ENCODE data around the gene PARD3B.

The PARD3B gene

DNA sequence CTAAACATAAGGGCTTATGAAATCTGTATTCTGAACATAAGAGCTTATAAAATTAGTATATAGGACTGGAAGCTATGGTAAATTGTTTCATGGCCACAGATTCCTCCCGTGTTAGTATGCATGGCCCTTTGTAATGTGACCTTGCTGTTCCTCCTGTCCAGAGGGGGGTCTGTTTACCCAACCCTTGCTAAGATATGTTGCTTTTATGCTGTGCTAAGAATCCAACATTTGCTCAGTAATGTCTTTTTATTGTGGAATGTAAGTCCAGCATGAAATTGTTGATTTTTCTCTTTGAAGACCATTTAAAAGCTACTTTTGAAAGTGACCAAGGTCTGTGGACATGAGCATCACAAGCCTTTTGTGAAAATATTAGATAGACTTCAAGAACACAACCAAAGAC lies 485.4 kb downstream of the PARD3B start:
- no peak for DNase-seq

DNA sequence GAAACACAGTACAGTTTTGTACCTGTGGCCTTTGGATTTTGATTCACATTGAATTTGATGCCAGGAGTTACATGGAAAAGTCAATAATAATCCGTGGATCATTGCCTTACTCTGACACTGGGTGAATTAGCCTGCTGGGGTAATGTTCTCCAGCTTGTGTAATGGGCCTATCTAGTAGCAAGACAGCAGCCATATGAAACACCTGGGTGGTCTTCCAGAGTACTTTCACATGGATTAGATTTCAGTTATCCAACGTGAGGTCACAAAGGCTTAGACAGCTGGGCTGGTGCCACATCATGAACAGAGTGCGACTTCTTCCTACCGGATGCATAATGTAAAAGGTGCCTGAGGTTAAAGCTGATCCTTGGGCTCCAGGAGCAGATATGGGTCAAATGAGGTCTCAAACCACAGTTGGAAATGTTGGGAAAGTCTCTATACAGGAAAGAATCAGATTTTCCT lies 486.8 kb downstream of the PARD3B start:
- no peak for DNase-seq

DNA sequence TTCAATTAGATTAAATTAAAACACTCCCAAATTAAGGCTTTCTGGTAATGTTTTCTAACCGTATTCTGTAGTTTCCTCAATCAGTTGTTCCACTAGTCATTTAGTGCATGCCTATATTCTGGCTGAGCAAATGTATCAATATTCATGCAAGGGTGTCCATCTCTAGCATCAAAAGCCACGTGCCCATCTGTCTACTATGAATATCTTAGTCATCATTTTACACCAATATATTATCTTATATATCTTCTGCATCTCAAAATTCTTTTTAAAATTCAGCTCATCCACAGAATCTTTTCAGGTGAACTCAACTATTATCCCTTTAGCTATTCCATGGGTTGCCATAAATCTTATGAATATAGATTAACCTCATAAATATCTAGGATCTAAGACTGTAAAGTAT lies 488.2 kb downstream of the PARD3B start:
- no peak for DNase-seq

DNA sequence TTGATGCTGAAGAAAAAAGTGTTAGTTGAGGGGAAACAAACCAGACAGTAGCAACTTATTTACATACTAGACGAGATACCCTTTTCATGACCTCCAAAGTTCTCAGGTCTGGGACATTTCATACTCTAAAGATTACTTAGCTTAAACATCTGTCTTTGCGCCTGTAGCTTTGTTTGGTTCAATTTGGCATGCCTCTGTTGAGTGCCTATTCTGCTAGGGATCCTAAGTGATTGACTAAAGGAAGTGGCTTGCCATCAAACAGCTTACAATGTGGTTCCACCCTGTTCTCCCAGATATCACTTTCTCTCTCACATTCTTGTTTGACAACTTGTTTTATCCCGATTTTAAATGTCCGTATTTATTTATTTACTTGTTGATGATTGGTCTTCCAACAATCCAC lies 488.8 kb downstream of the PARD3B start:
- peak; percentile 23 for DNase-seq

DNA sequence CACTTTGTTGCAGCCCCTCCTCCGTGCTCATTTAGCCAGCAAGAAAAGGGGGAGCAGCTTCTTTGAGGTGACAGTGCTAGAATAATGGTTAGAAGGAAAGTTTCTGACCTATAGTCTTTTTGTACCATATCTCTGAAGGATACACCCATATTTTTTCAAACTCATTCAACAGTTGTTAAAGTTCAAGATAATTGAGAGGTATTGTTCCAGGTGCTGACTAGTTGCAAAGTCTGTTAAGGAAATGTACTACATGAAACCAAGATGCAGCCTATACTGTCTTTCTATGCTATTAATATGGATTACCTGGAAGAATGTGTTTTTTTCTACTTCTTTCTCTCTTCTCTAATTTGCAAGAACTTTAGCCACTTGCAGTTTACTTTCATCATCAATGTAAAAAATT lies 495.0 kb downstream of the PARD3B start:
- no peak for DNase-seq

DNA sequence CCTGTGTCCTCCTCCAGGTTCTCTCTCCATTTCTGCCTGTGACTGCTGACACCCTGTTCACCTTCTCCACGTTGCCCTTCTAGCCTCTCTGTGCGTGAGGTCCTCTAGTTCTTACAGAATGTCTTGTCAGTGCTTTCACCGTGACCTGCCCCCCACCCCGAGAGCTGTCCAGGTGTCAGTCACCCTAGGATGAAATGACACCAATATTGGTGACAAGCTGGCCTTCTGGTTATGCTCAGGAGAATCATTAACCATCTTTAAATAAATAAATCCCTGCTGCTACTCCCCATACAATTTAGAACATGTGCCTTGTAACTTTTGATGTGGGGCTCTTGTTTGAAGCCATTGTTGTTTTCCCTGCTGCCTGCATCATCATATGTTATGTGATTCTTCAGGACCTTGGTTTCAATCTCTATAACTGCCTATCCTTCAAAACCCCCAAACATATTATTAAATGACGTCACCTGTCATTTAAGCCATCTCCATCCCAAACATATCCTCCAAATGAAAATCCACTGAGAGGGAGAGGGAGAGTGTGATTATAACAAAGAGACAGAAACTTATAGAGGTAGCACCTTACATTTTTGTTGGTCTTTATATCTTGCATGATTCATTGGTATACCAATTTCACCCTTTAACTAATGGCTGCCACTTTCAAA lies 496.3 kb downstream of the PARD3B start:
- DNase-seq, result no peak

DNA sequence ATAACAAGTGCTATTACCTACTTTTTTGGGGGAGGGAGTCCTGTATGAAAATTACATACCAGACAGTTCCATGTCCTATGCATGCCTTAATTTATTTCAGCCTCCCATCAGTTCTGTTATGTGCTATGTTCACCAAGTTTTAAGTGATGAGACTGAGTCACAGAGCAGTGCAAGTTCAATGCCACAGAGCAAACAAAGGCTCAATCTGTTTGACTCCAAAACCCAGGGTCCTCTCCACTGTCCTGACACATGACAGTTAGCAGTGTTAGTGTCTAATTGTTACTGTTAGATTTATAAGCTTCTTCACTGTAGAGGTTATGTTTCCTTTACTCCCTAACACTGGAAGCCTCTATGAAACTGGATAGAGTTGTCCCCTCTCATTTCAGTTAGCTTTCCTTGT lies 498.0 kb downstream of the PARD3B start:
- DNase-seq, result no peak

DNA sequence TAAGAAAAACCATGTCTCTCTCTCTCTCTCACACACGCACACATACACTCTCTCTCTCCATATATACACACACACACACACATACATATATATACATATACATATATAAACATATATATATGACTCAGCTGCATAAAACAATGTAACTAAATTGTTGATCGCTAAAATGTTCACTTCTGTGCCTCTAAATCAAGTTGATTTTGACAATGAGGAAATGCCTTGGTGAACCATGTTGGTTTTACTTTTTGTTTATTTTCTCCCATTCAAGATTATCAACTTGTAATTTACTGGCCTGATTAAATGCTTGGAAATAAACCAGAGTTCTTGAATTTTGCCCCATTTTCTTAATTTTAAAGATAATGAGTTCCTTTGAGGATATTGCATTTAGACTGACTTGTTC lies 500.4 kb downstream of the PARD3B start:
- no peak for DNase-seq

DNA sequence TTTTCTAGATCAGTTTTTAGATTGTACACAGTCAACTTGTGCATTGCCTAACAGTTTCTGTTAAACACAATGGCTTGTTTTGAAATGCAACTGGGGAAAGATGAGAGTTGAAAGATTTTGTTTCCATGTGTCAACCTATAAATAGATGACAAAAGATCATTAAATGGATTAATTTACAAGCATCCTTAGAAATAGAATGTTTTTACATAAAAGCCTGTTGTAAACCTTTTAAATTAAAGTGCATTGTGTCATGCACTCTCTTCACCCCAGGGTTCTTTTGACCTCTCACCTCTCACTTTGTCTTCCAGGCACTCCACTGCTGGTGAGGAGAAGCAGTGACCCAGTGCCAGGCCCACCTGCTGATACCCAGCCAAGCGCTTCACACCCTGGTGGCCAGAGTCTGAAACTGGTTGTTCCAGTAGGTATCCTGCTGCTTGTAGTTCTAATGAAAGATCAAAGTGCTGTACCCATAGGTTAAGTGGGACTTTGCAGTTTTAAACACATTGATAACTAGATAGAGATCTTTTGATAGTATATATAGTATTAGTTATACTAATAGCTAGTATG lies 502.1 kb downstream of the PARD3B start:
- peak; percentile 91 for DNase-seq

DNA sequence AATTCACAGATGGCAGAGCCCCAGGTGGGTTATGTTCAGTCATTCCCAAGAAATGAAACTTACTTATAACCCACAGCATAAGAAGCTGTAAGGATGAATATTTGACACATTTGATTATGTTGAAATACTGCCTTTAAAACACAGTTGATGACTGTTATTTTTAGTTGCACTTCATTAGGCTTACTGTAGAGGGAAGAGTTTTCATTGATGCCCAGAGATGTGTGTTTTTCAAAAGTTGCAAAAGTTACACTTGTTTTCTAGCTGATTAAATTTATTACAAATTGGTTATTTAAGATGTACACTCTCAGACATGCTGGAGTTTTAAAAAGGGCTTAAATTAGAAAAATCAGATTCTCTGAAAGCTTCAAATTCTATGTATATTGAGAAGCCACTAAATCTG lies 506.1 kb downstream of the PARD3B start:
- DNase-seq, result no peak

DNA sequence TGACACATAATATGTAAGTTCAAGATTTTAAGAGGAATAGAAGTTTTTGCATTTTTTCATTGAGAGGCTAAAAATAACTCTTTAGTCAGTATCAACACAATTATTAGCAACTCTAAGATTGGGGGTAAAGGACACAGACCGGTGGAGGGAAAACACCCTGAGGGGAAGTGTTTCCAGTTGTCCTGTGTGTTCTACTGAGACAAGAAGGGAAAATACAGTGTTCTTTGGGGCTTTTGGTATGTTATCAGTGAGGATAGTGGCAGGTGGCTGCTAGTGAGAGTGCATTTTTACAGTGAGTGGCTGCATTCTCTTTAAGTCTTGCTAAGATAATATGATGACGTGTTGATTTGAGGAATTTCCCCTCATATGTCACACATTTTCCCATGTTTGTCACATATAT lies 507.5 kb downstream of the PARD3B start:
- DNase-seq, result no peak

DNA sequence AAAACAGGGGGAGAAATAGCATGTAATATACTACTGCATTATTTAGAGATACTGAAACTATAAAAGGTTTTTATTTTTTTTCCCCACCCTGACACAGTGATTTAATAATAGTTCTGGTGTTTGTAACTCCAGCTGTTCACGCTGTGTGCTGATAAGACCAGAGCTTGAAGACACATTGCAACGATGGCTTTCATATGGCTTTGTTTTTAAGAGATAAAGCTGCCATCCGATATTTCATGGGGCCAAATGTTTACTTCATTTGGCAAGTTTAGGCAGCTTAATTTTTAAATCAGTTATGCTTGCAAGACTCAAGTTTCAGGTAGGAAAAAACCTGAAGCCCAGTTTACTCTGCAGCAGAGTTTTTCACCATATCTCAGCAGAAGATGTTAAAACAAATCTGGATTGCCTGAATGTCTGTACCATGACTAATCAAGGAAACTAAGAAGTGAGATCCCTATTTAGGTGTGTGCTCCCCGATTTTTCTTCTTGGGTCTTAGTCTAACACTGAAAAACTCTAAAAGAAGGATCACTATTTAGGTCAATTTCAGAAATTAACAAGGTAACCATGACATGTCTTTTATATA lies 508.6 kb downstream of the PARD3B start:
- DNase-seq, result no peak

DNA sequence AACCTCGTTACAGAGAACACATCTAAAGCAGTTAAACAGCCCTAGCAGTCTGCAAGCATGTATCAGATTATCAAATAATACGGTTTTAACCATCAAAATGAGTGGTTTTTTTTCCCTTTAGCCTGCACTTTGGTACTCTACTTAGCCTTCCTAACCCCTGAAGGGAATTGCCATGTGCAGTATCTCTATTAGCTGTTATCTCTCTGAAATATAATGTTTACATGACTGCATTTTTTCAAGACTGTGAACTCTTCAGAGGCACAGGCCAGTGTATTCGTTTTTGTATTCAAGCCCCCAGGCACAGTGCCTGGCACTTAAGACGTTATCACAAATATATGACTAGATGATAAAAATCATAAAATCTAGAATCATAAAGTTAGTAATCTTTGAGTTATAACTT lies 509.5 kb downstream of the PARD3B start:
- no peak for DNase-seq

DNA sequence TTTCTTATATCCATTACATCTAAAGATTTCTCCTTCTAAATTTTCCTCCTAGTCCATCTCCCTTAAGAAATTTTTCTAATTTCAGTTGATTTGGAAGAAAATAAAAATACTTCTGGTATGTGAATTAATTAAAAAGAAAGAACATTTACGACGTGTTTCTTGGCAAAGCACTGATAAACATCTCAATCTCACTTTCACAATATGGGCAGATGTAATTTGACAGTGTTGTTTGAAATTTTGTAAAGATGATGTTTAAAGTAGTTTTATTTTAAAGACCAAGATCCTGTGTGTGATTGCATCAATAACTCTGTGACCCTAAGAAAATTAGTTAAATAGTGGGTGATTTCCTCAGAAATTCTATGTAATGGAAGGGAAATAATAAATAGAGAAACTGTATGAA lies 510.0 kb downstream of the PARD3B start:
- DNase-seq, result no peak

DNA sequence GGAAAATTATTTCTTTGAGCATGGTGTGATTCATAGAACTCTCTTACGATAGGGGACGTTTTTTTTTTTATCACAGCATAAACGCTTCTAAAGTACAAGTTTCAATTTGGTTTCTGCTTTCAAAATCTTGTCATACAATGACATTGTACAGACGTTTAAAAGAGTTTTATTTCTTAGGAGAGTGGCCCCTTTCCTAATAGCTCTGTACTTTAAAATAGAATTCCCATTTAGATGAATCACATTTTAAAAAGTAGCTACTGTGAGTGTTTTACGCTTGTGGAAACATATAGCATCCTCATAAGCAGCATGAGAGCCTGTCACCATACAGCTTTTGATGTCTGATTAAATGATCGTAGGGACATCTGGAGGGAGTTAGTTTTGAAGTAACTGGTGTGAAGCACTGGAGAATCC lies 510.9 kb downstream of the PARD3B start:
- DNase-seq, result no peak

DNA sequence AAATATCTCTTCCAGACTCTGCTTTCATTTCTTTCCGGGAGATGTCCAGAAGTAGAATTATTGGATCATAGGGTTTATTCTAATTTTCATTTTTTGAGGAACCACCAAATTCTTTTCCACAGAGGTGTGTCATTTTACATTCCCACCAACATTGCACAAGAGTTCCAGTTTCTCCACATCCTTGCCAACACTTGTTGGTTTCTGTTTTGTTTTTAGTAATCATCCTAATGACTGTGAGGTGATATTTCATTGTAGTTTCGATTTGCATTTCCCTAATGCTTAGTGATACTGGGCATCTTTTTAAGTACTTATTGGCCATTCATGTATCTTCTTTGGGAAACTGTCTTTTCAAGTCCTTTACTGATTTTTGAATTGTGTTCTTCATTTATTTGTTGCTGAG lies 513.1 kb downstream of the PARD3B start:
- no peak for DNase-seq

DNA sequence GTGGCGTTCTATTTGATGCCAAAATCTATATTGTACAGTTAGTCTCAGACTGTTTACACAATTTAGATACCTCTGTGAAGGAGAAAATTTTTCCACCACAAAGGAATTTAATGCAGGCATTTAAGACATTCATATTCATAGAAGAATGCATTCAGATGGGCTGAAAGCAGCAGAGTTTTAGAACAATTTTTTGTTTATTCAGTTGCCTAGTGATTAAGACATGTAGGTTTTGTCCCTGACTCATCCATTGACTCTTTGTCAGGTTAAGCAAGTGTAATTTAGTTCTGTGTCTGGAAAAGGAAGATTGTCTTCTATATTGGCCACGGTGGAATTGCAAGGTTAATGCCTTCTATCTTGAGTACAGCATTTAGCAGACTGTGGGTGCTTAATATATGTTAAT lies 515.0 kb downstream of the PARD3B start:
- no peak for DNase-seq

DNA sequence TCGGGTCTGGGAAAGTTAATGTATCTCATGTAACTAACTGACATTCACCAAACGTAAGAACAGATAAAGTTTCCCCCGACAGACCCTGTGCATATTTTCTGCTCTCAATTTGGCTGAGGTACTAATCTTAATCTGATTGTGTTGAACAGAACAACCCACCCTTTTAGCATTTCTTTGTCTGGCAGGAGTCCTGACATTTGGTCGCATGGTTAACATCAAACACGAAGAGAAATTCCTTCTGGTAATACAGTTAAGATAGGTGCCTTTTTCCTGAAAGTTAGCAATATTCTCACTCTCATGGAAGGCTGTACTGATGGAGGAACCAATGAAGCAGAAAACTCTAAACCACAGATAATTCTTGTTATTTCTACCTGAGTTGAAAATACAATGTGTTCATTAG lies 520.8 kb downstream of the PARD3B start:
- no peak for DNase-seq

DNA sequence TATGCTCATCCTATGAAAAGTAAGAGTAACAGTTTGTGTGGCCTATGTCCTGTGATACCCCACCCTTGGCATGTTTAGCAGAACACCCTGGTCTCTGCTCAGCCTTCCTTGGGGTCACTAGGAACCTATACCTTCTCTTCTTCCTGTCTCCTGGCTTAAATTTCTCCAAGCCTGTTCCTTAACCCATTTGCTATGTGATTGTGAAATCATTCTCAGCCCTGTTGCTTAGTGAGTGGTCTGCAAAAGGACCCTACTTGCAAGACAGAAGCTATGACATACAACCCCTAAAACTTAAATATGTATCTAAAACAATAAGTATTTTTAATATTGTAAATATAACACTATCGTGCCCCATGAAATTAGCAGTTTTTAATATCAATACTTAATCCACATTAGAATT lies 524.7 kb downstream of the PARD3B start:
- DNase-seq, result no peak

DNA sequence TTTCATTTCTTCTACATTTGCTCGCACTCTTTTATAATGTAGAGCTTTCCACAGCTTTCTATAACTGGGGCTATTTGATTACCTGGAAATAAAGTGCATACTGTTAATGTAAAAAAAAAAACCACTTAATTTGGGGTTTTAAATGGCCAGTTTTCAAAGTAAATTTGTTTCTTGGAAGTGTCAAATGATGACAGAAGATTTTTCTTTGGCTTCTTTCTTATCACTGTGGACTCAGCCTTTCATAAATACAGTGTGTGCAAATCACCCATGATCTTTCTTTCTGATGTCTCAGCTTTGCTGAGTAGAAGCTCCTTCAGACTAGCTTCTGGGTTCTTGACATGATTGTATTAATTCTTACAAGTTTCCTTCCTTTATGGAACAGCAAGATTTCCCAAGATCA lies 525.6 kb downstream of the PARD3B start:
- no peak for DNase-seq

DNA sequence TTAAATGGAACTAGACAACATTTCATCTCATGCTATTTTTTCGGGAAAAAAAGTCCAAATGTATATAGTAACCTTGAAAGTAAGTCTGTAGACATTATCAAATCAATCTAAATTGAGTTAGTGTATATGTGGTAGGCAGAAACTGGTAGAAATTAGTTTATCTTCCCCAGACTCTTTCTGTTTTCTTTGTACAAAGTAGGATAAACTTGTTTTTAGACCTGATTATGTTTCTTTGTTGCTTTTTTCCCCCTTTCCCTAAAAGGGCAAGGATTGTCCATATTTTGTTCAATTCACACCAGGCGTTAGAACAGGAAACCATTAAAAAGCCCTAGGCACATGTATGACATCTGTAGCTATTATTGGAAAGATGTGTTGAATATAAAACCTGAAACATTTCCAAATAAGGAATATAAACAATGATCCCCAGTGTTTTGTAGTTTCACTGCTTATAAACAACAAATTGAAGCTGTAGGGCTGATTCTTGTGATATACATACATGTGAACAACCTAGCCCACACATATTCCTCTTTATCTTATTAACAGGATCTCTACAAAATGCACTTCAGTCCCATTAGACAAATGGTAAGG lies 528.3 kb downstream of the PARD3B start:
- DNase-seq, result no peak

DNA sequence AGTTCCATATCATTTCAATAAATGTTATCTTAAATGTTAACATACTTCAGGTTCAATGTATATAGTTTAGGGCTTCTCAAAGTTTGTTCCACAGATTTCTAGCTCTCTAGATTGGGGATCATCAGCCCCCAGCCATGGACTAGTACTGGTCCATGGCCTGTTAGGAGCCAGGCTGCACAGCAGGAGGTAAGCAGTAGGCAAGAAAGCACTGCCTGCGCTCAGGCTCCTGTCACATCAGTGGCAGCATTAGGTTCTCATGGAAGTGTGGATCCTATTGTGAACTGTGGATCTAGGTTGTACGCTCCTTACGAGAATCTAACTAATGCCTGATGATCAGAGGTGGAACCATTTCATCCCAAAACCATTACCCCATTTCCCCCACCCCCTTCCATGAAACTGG lies 531.1 kb downstream of the PARD3B start:
- DNase-seq, result no peak

DNA sequence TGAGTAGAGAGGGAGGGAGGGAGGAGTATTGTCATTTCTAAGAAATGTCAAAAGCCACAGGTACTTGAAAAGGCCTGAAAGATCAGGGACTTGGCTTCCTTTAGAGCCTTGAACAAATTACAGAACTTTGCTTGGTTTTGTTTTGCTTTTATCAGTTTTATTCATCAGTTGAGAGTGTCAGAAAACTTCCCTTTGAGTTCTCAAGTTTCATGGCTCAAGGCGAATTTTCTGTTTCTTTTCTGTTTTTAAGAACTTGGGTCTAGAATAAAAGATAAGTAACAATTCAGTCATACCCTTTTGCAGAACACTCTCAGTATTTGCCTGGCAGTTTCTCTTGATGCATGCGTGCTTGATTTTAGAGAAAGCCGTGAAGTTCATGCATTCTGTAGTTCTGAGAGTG lies 531.9 kb downstream of the PARD3B start:
- no peak for DNase-seq

DNA sequence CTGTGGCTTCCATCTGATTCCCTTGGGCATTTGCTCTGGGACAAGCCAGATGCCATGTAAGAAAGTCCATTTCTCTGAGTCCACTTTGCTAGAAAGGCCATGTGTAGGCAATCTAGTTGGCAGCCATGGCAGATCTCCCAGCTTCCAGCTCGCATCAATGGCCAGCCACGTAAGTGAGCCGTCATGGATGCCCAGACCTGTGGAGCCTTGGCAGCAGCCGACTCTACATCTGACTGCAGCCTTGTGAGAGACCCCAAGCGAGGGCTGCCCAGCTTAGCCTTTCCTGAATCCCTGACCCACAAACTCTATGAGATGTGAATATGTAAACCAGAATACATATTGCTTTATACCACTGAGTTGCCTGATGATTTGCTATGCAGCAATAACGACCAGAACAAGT lies 533.5 kb downstream of the PARD3B start:
- DNase-seq, result no peak

DNA sequence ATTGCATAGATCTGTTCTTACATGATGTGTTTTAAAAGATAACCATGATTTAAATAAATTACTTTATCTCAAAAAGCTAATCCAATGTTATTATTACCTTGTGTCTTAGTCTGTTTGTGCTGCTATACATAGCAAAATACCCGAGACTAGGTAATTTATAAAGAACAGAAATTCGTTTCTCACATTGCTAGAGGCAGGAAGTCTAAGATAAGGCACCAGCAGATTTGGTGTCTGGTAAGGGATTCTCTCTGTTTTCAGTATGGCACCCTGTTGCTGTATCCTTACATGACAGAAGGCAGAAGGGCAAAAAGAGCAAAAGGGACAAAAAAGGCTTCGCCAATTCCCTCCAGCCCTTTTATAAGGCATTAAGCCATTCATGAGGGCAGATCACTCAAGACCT lies 533.9 kb downstream of the PARD3B start:
- no peak for DNase-seq
